ENCODE measurements around the gene CCHCR1. TPM values are rescaled to one million over a fixed set of nuclear protein-coding genes. Genes with fewer than 3 reads are reported as not detected.
"Not testable (repeated sequence)": the region's sequence is repeated elsewhere in the genome, so short reads cannot be mapped to it uniquely, and the experiment has no call there.

The CCHCR1 gene
- total RNA-seq: 21.8 TPM

- DNase-seq (ENCODE audit: low read depth in 2 of 3, low spot score in 2 of 3): no peak
Observed at GRCh38 chr6:31157513-31158139, at the start of gene CCHCR1. Gene CCHCR1 (minus strand): TSS chr6:31157802. CDS start chr6:31157600, 202 bp downstream.

GRCh38 chr6:31205638-31206037 lies 48.0 kb upstream of the CCHCR1 start:
- no peak for DNase-seq (ENCODE audit: low read depth in 2 of 3, low spot score in 2 of 3)

- no peak for DNase-seq (ENCODE audit: low read depth in 2 of 3, low spot score in 2 of 3)
Observed at GRCh38 chr6:31204751-31205145, 47.1 kb upstream of the CCHCR1 start.

- DNase-seq (ENCODE audit: low read depth in 2 of 3, low spot score in 2 of 3): peak; percentile 38 to 79 (median 75)
Observed at GRCh38 chr6:31203345-31203979, 45.9 kb upstream of the CCHCR1 start.

- peak in 2 of 3 donors; percentile 33 to 40 for DNase-seq (ENCODE audit: low read depth in 2 of 3, low spot score in 2 of 3)
Observed at GRCh38 chr6:31202259-31203166, 44.9 kb upstream of the CCHCR1 start.

- DNase-seq (ENCODE audit: low read depth in 2 of 3, low spot score in 2 of 3): not testable (repeated sequence)
Observed at GRCh38 chr6:31199105-31199452, 41.5 kb upstream of the CCHCR1 start.

- peak; percentile 82 to 97 (median 94) for DNase-seq (ENCODE audit: low read depth in 2 of 3, low spot score in 2 of 3)
Observed at GRCh38 chr6:31197559-31198305, 40.1 kb upstream of the CCHCR1 start.

- DNase-seq (ENCODE audit: low read depth in 2 of 3, low spot score in 2 of 3): not testable (repeated sequence)
Observed at GRCh38 chr6:31196251-31197022, 38.8 kb upstream of the CCHCR1 start.

- not testable (repeated sequence) for DNase-seq (ENCODE audit: low read depth in 2 of 3, low spot score in 2 of 3)
Observed at GRCh38 chr6:31195308-31195979, 37.8 kb upstream of the CCHCR1 start.

- DNase-seq (ENCODE audit: low read depth in 2 of 3, low spot score in 2 of 3): no peak
Observed at GRCh38 chr6:31194061-31194834, 36.6 kb upstream of the CCHCR1 start.

GRCh38 chr6:31193206-31193605 lies 35.6 kb upstream of the CCHCR1 start:
- no peak for DNase-seq (ENCODE audit: low read depth in 2 of 3, low spot score in 2 of 3)

GRCh38 chr6:31192431-31193105 lies 35.0 kb upstream of the CCHCR1 start:
- peak in 2 of 3 donors; percentile 73 to 88 for DNase-seq (ENCODE audit: low read depth in 2 of 3, low spot score in 2 of 3)

- no peak for DNase-seq (ENCODE audit: low read depth in 2 of 3, low spot score in 2 of 3)
Observed at GRCh38 chr6:31190488-31190887, 32.9 kb upstream of the CCHCR1 start.

GRCh38 chr6:31189223-31189622 lies 31.6 kb upstream of the CCHCR1 start:
- DNase-seq (ENCODE audit: low read depth in 2 of 3, low spot score in 2 of 3): not testable (repeated sequence)

GRCh38 chr6:31187780-31188194 lies 30.2 kb upstream of the CCHCR1 start:
- DNase-seq (ENCODE audit: low read depth in 2 of 3, low spot score in 2 of 3): no peak

- no peak for DNase-seq (ENCODE audit: low read depth in 2 of 3, low spot score in 2 of 3)
Observed at GRCh38 chr6:31186052-31186734, 28.6 kb upstream of the CCHCR1 start.

GRCh38 chr6:31185695-31186051 lies 28.1 kb upstream of the CCHCR1 start:
- DNase-seq (ENCODE audit: low read depth in 2 of 3, low spot score in 2 of 3): not testable (repeated sequence)

- DNase-seq (ENCODE audit: low read depth in 2 of 3, low spot score in 2 of 3): not testable (repeated sequence)
Observed at GRCh38 chr6:31183859-31184258, 26.3 kb upstream of the CCHCR1 start.
